Common myeloid progenitor, CD34-positive (primary cell): ENCODE measurements around the gene PARM1.

Experiments
- CTCF ChIA-PET: fragments of 350-600 bp; sonication (Branson Sonifier 250); formaldehyde crosslinking; loops from one replicate; lab custom pipeline; 2021; ENCODE audit warnings: antibody characterized with exemption; lab: Charles Lee
- POLR2A ChIA-PET: fragments of 350-600 bp; sonication (Branson Sonifier 250); formaldehyde crosslinking; loops from one replicate; lab custom pipeline; 2021; ENCODE audit warnings: antibody characterized with exemption; lab: Charles Lee
- DNase-seq, 3 donors: peaks; one replicate each; pipeline versions ENCODE4 v3.0.0 to v3.0.0-alpha.2; 2013
- H3K27ac ChIP-seq, 2 experiments: 1 replicate in 1 of 2; 2 replicates in 1 of 2; pipeline ENCODE4 v1.7.0; 2013; ENCODE audit warnings: inconsistent platforms in 2 of 2, low read length in 2 of 2, mild to moderate bottlenecking in 2 of 2, low read depth in 1 of 2, moderate library complexity in 1 of 2; ENCODE audit not compliant: severe bottlenecking in 2 of 2, insufficient read depth in 1 of 2, poor library complexity in 1 of 2
- H3K27me3 ChIP-seq, 5 experiments: replicated peaks in 2 of 5; 1 replicate in 3 of 5; 2 replicates in 2 of 5; pipeline versions ENCODE4 v1.6.1 to v1.7.0; 2013; ENCODE audit warnings: low read length in 4 of 5, mild to moderate bottlenecking in 2 of 5, moderate library complexity in 2 of 5, inconsistent platforms in 1 of 5; ENCODE audit not compliant: insufficient read depth in 5 of 5, control insufficient read depth in 4 of 5
- H3K36me3 ChIP-seq, 4 experiments: 1 replicate in 2 of 4; 2 replicates in 2 of 4; pipeline versions ENCODE4 v1.6.1 to v1.7.0; 2013; ENCODE audit warnings: low read length in 3 of 4, control low read depth in 1 of 4, mild to moderate bottlenecking in 1 of 4; ENCODE audit not compliant: control insufficient read depth in 4 of 4, insufficient read depth in 4 of 4
- H3K4me1 ChIP-seq, 4 experiments: 1 replicate in 3 of 4; 2 replicates in 1 of 4; pipeline versions ENCODE4 v1.6.1 to v1.7.1; 2013; ENCODE audit warnings: low read length in 3 of 4, mild to moderate bottlenecking in 3 of 4, control low read depth in 1 of 4, inconsistent platforms in 1 of 4, moderate library complexity in 1 of 4; ENCODE audit not compliant: control insufficient read depth in 4 of 4, insufficient read depth in 4 of 4; ENCODE audit errors: control extremely low read depth in 1 of 4
- H3K4me3 ChIP-seq, 7 experiments: 1 replicate in 4 of 7; 2 replicates in 3 of 7; pipeline versions ENCODE4 v1.5.1 to v1.7.0; 2013; ENCODE audit warnings: mild to moderate bottlenecking in 7 of 7, low read length in 6 of 7, moderate library complexity in 6 of 7, inconsistent platforms in 2 of 7, low read depth in 2 of 7, control low read depth in 1 of 7; ENCODE audit not compliant: insufficient read depth in 4 of 7, control insufficient read depth in 1 of 7; ENCODE audit errors: extremely low read depth in 1 of 7
- H3K9me3 ChIP-seq, 5 experiments: 1 replicate in 4 of 5; 2 replicates in 1 of 5; pipeline versions ENCODE4 v1.6.1 to v1.7.1; 2013; ENCODE audit warnings: low read length in 4 of 5, mild to moderate bottlenecking in 2 of 5, inconsistent platforms in 1 of 5, low read depth in 1 of 5, moderate library complexity in 1 of 5; ENCODE audit not compliant: control insufficient read depth in 4 of 5, insufficient read depth in 2 of 5; ENCODE audit errors: control extremely low read depth in 1 of 5
- WGBS: methylation state at CpG from one replicate; pipeline ENCODE4 v1.1.5; 2013; ENCODE audit not compliant: insufficient coverage; 5-methylcytosine and 5-hydroxymethylcytosine counted together

The PARM1 gene

GRCh38 chr4:74950200-74950599 is 17.3 kb downstream of the PARM1 start:
- Histone ChIP-seq H3K27ac (no peak overlapping the region), H3K4me1 (no peaks in the 10 kb centered on the region), H3K9me3 (peaks cover 0 to 1% (median 0%) of the 10 kb centered on the region in 5 experiments), H3K4me3 (no peak overlapping the region), H3K36me3 (no peaks in the 10 kb centered on the region), H3K27me3 (no peaks in the 10 kb centered on the region)
- DNase-seq, result no peak
- ChIA-PET CTCF (no interaction called here), POLR2A (no interaction called here)
- WGBS, result 94% methylated on average over 2 of the region's 3 CpGs

GRCh38 chr4:74950882-74951281 is 18.0 kb downstream of the PARM1 start:
- no peak for DNase-seq
- Histone ChIP-seq H3K36me3 (no peaks in the 10 kb centered on the region), H3K4me3 (no peak overlapping the region), H3K27ac (no peak overlapping the region), H3K9me3 (peaks cover 0 to 1% (median 0%) of the 10 kb centered on the region in 5 experiments), H3K27me3 (no peaks in the 10 kb centered on the region), H3K4me1 (no peaks in the 10 kb centered on the region)
- ChIA-PET CTCF (no interaction called here), POLR2A (no interaction called here)
- no CpG with 5 or more reads among the region's 5 CpGs for WGBS

- CTCF ChIA-PET, result no interaction called here
- DNase-seq, result no peak
- Histone ChIP-seq H3K4me3 (no peak overlapping the region), H3K9me3 (peaks cover 0 to 1% (median 0%) of the 10 kb centered on the region in 5 experiments), H3K27ac (no peak overlapping the region), H3K4me1 (no peaks in the 10 kb centered on the region), H3K27me3 (no peaks in the 10 kb centered on the region), H3K36me3 (no peaks in the 10 kb centered on the region)
- POLR2A ChIA-PET, result no interaction called here
- WGBS, result no CpG with 5 or more reads among the region's 4 CpGs
Observed at GRCh38 chr4:74953647-74954046, 20.7 kb downstream of the PARM1 start.

- POLR2A ChIA-PET, result no interaction called here
- WGBS, result no CpG with 5 or more reads among the region's 2 CpGs
- Histone ChIP-seq H3K36me3 (no peaks in the 10 kb centered on the region), H3K27me3 (no peaks in the 10 kb centered on the region), H3K9me3 (peaks cover 0 to 1% (median 0%) of the 10 kb centered on the region in 5 experiments), H3K4me1 (no peaks in the 10 kb centered on the region), H3K27ac (no peak overlapping the region), H3K4me3 (no peak overlapping the region)
- no peak for DNase-seq
- CTCF ChIA-PET, result no interaction called here
Observed at GRCh38 chr4:74958881-74959280, 26.0 kb downstream of the PARM1 start.

GRCh38 chr4:74961230-74961629 is 28.3 kb downstream of the PARM1 start:
- Histone ChIP-seq H3K36me3 (no peaks in the 10 kb centered on the region), H3K27me3 (no peaks in the 10 kb centered on the region), H3K27ac (no peak overlapping the region), H3K9me3 (peaks cover 0 to 1% (median 0%) of the 10 kb centered on the region in 5 experiments), H3K4me1 (no peaks in the 10 kb centered on the region), H3K4me3 (no peak overlapping the region)
- no peak for DNase-seq
- ChIA-PET CTCF (no interaction called here), POLR2A (no interaction called here)
- WGBS, result no CpG with 5 or more reads among the region's 2 CpGs

- H3K27me3 ChIP-seq, result no peaks in the 10 kb centered on the region
- POLR2A ChIA-PET, result no interaction called here
- CTCF ChIA-PET, result no interaction called here
- H3K4me3 ChIP-seq, result no peak overlapping the region
- no peak for DNase-seq
- H3K4me1 ChIP-seq, result no peaks in the 10 kb centered on the region
- H3K9me3 ChIP-seq, result peaks cover 0 to 1% (median 0%) of the 10 kb centered on the region in 5 experiments
- no peak overlapping the region for H3K27ac ChIP-seq
- H3K36me3 ChIP-seq, result no peaks in the 10 kb centered on the region
Observed at GRCh38 chr4:74962584-74962983, 29.7 kb downstream of the PARM1 start.

- 85% methylated on average over 2 of the region's 2 CpGs for WGBS
- DNase-seq, result no peak
- no peaks in the 10 kb centered on the region for H3K36me3 ChIP-seq
- H3K27ac ChIP-seq, result no peak overlapping the region
- H3K4me1 ChIP-seq, result no peaks in the 10 kb centered on the region
- no peak overlapping the region for H3K4me3 ChIP-seq
- ChIA-PET CTCF (no interaction called here), POLR2A (no interaction called here)
- no peaks in the 10 kb centered on the region for H3K27me3 ChIP-seq
- peaks cover 0 to 1% (median 0%) of the 10 kb centered on the region in 5 experiments for H3K9me3 ChIP-seq
Observed at GRCh38 chr4:74964311-74964710, 31.4 kb downstream of the PARM1 start.
